GM21360 (cell line): ENCODE measurements around the gene THEM4.
"Not testable (repeated sequence)": the region's sequence is repeated elsewhere in the genome, so short reads cannot be mapped to it uniquely, and the experiment has no call there.

ENCODE experiments used
- ATAC-seq: cut with Tn5 transposase; IDR thresholded peaks from one replicate; pipeline ENCODE4 v1.9.1; 2021; ENCODE audit warnings: mild to moderate bottlenecking, moderate library complexity; ENCODE audit not compliant: unreplicated experiment

Gene THEM4

GRCh38 chr1:151897991-151898431, 11.3 kb downstream of the THEM4 start:
- ATAC-seq = no peak

- ATAC-seq = no peak
These were observed 16.0 kb downstream of the THEM4 start for GRCh38 chr1:151893176-151893924.

DNA sequence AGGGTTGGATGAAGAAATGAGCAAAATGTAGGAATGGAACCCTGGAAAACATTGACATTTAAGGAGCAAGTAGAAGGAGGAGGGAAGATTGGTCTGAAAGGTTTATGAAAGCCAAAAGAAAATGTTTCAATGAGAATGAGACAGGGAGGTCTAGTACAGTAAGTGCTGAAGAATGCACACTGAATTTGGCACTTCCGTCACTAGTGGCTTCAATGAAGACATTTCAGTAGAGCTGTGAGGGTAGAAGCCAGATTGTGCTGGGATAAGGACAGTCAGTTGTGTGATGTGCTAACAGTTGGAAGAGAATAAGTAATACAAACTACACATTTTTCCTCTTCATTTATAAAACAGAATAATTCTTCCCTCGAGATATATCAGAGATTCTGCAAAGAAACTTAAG, 17.1 kb downstream of the THEM4 start:
- ATAC-seq = no peak

- no peak for ATAC-seq
These were observed 17.8 kb downstream of the THEM4 start for GRCh38 chr1:151891512-151891911.

- no peak for ATAC-seq
These were observed 20.2 kb downstream of the THEM4 start for GRCh38 chr1:151888972-151889570.

DNA sequence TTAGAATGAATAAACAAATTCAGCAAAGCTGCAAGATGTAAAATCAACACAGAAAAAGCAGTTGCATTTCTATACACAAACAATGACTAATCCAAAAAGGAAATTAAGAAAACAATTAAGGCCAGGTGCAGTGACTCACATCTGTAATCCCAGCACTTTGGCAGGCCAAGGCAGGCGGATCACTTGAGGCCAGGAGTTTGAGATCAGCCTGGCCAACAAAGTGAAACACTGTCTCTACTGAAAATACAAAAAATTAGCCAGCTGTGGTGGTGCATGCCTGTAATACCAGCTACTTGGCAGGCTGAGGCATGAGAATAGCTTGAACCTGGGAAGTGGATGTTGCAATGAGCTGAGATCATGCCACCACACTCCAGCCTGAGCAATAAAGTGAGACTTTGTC, 22.3 kb downstream of the THEM4 start:
- ATAC-seq = no peak

DNA sequence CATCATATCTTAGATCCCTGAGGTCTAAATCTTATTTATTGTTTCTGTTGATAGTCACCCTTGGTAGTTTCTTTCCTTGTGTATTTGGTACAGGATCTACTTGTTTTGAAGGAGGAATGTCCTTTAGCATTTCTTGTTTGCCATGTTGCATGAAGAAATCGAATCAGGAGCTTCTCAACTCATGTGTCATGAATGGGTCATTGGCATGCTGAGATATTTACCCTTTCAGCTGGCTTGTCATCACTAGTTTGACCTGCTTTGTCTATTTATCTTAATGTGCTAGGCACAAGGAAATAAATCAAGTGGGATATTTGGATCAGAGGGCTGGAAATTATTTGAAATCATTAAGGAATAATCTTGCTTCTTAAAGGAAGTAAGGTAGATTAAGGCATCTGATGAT, 23.8 kb downstream of the THEM4 start:
- no peak for ATAC-seq

DNA sequence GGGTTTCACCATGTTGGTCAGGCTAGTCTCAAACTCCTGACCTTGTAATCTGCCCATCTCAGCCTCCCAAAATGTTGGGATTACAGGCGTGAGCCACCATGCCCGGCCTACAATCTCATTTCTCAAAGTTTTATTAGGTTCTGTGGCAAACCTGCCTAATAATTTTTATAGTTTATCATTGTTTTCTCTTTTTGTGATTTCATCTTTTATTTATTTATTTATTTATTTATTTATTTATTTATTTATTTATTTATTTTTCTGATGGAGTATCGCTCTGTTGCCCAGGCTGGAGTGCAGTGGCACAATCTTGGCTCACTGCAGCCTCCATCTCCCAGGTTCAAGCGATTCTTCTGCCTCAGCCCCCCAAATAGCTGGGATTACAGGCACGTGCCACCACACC, 24.4 kb downstream of the THEM4 start:
- not testable (repeated sequence) for ATAC-seq

DNA sequence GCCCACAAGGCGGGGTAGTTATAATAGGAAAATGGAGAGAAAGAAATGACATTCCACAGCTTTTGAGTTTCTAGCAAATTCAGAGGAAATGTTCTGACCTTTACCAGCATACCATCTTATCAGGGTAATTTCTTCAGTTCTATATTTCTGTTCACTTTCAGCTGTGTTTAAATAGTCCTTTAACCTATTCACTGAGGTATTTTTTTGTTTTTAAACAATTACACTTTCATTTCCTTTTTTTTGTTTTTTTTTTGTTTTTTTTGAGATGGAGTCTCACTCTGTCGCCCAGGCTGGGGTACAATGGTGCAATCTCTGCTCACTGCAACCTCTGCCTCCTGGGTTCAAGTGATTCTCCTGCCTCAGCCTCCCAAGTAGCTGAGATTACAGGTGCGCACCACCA, 24.9 kb downstream of the THEM4 start:
- not testable (repeated sequence) for ATAC-seq

DNA sequence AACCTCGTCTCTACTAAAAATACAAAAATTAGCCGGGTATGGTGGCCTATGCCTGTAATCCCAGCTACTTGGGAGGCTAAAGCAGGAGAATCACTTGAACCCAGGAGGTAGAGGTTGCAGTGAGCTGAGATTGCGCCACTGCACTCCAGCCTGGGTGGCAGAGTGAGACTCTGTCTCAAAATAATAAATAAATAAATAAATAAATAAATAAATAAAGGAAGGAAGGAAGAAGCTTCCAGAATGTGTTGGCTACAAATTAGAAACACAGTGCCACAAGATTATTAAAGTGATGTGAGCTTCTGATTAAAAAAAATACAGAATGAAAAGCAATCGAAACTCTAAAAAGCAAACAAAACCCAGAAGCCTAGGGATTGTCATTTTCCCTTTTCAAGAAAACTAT, 25.4 kb downstream of the THEM4 start:
- not testable (repeated sequence) for ATAC-seq

- ATAC-seq = not testable (repeated sequence)
These were observed 26.4 kb downstream of the THEM4 start for GRCh38 chr1:151882918-151883317.

DNA sequence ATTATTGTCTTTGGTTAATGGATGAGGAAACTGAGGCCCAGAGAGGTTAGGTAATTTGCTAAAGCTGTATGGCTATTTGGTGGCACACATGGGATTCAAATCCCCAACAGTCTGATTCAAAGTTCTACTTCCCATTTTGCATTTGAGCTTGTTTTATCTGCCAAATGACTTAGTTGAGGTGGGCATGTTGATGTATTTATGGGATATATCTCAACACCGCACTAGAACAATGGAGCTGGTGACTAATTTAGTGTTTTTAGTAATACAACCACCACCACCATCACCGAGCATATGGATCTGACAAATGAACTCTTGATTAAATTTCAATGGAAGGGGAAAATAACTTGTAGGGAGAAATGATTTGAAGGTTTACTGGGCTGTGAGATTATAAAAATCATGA, 26.8 kb downstream of the THEM4 start:
- no peak for ATAC-seq

GRCh38 chr1:151881479-151881878, 27.8 kb downstream of the THEM4 start:
- no peak for ATAC-seq

DNA sequence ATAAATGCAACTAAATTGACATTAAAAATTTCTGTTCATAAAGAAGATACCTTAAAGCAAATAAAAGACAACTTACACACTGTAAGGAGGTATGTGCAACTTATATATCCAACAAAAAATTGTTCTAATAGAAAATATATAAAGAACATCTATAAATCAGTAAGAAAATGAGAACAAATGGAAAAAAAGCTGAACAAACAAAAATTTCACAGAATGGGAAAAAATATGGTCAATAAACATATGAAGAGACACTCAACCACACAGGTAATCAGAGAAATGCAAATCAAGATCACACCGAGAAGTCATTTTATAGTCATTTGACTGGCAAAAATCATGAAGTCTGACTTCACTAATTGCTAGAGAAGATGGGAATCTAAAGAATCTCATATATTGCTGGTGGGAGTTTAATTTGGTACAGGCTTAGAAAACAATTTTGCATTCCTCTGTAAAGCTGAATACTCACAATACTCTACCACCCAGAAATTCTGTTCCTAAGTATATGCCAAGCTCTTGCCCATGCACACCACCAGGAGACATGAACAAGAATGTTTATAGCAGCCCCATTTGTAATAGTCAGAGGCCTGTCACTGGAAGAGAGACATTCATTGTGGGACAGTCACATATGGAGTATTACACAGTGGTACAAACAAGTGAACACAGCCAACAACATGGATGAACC, 33.8 kb downstream of the THEM4 start:
- ATAC-seq = no peak

- not testable (repeated sequence) for ATAC-seq
These were observed 36.5 kb downstream of the THEM4 start for GRCh38 chr1:151872776-151873175.

DNA sequence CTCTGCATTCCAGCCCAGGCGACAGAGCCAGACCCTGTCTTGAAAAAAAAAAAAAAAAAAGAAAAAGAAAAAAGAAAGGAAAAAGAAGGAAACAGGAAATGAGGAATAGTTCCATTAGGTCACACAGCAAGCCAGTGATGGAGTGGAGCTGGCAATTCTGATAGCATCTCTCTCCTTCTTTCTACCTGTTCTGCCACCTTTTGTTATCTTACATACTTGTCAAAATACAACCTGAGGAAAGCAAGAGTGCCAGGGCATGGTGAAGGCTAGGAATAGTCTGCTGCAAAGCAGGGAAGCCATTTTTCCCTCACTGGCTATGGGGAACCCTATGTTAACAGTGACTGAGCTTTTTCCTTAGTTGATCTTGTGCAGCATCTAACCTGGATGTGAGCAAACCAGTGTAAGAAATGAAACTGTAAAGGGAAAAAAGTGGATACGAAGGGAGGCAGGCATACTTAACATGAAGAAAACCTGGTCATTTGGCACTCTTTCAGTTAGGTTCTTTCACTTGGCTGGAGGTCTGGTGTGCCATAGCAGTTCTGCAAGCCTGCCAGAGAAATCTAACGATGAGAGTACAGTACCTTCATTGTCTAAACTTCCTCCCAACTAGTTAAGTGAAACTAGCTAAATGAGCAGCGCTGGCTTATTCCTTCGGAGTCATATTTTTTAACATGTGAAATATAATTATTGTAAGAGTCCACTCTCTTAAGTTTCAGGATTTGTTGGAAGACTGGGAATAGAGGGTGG, 37.9 kb downstream of the THEM4 start:
- ATAC-seq = no peak

DNA sequence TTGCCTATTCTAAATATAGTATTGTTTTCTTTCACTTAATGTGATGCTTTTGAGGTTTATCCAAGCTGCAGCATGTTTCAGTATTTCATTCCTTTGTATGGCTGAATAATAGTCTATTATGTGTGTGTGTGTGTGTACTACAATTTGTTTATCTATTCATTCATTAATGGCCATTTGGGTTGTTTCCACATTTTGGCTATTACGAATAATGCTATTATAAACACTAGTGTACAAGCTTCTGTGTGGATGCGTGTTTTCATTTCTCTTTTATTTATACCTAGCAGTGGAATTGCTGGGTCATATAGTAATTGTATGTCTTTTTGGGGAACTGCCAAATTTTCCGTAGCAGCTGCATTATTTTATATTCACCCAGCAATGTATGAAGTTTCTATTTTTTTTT, 40.8 kb downstream of the THEM4 start:
- no peak for ATAC-seq

DNA sequence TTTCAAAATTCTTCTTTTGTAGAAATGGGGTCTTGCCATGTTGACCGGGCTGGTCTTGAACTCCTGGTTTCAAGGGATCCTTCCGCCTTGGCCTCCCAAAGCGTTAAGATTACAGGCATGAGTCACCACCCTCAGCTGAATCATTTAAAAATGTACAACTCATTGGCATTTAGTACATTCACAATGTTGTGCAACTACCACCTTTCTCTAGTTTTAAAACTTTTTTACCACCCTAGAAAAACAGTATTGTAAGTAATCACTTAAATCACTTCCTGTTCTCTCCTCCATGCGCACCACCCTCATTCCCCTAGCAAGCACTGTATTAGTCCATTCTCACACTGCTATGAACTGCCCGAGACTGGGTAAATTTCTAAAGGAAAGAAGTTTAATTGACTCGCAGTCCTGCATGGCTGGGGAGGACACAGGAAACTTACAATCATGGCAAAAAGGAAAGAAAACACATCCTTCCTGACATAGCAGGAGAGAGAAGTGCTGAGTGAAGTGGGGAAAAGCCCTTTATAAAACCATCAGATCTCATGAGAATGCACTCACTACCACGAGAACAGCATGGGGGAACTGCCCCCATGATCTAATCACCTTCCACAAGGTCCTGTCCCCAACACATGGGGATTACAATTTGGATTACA, 41.4 kb downstream of the THEM4 start:
- ATAC-seq = no peak

GRCh38 chr1:151867321-151867720, 42.0 kb downstream of the THEM4 start:
- no peak for ATAC-seq

GRCh38 chr1:151864411-151864810, 44.9 kb downstream of the THEM4 start:
- no peak for ATAC-seq

DNA sequence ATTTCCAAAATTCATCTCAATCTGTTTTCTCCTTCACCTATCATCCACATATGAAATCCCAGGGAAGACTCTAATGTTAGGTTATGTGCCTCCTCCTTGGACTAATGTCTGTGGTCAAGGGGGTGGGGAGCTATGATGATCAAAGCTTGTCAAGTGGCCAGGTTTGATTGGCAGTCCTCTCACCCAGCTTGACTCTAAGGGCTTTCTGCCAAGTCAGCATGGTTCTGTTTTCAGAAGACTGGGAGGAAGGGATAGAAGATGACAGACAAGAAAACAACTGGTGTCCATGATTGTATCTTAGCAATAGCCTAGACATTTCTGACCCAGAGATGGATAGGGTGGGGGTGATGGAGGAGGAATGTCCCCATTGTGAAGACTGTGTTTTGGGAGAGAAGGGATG, 46.7 kb downstream of the THEM4 start:
- ATAC-seq = no peak
